Mucosa of rectum (tissue), 2 donors: ENCODE measurements around the gene MRPL14.

Experiments
- H3K27ac ChIP-seq, 2 donors: one replicate each; pipeline ENCODE4 v1.7.0; 2013; ENCODE audit warnings: inconsistent platforms in 2 of 2, low read depth in 2 of 2, low read length in 2 of 2
- H3K27me3 ChIP-seq, 2 donors: one replicate each; pipeline ENCODE4 v1.7.0; 2013; ENCODE audit warnings: low read length in 2 of 2; ENCODE audit not compliant: control insufficient read depth in 2 of 2, insufficient read depth in 2 of 2
- H3K36me3 ChIP-seq, 2 donors: one replicate each; pipeline ENCODE4 v1.7.0; 2013; ENCODE audit warnings: low read length in 2 of 2; ENCODE audit not compliant: control insufficient read depth in 2 of 2, insufficient read depth in 2 of 2
- H3K4me1 ChIP-seq, 2 donors: one replicate each; pipeline ENCODE4 v1.7.0; 2013; ENCODE audit warnings: low read length in 2 of 2, mild to moderate bottlenecking in 1 of 2; ENCODE audit not compliant: control insufficient read depth in 2 of 2, insufficient read depth in 2 of 2
- H3K4me3 ChIP-seq, 2 donors: one replicate each; pipeline ENCODE4 v1.7.0; 2013; ENCODE audit warnings: low read length in 2 of 2
- H3K9ac ChIP-seq, 2 donors: one replicate each; pipeline ENCODE4 v1.7.0; 2013; ENCODE audit warnings: low read length in 2 of 2, low read depth in 1 of 2, mild to moderate bottlenecking in 1 of 2
- H3K9me3 ChIP-seq, 2 donors: one replicate each; pipeline ENCODE4 v1.7.0; 2013; ENCODE audit warnings: low read length in 2 of 2; ENCODE audit not compliant: control insufficient read depth in 2 of 2
- donor health status: healthy.
- donor health status: Normal muscosa, but diverticular disease.

Gene MRPL14

DNA sequence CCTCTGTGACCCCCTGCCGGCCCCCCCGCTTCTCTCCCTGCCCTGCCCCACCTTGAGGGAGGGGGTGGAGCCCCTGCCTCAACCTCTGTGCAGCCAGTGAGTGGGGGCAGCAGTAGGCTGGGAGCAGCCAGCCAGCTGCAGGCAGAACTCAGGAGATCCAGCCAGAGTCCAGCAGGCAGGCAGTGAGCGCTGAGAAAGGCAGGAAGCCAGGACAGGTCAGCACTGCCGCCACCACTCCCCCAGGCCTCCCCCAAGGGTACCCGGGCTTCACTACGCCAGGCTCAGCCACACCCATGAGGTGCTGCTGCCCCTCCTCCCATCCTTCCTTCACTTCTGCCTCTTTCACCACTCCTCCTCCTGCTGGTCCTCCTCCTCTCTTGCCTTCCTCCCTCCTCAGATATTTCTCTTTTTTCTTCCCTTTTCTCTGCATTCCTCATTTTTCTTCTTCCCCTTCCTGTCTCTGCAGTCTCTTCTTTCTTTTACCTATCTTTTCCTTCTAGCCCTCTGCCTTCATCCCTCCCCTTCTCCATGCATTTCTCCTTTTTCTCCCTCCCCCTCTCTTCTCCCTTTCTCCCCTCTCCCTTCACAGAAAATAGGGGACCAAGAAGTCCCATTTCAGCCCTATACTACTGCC lies 11.6 kb upstream of the MRPL14 start:
- Histone ChIP-seq H3K4me3 (no peak overlapping the region), H3K27me3 (no peaks in the 10 kb centered on the region), H3K4me1 (peaks cover 0 to 6% of the 10 kb centered on the region in 2 donors), H3K36me3 (peaks cover 48 to 58% of the 10 kb centered on the region in 2 donors), H3K9ac (no peak overlapping the region), H3K9me3 (no peaks in the 10 kb centered on the region), H3K27ac (no peak overlapping the region)

DNA sequence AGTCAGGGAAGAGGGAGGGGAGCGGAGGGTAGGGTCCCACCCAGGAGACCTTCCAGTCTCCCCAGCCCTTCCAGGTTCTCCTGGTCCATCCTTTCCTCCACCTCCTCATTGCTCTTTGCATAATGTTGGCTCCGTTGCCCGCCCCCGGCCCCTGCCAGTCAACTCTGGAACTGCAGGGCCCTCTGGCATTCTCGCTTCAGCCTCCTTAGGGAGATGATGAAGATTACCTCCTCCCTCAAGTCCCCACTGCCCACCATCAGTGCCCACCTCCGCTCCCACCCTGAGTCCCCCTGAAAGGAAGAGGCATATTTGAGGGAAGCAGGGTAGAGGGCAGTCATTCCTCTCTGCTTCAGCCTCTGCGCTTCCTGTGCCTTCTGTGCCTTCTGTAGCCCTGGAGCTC lies 8.6 kb upstream of the MRPL14 start:
- no peaks in the 10 kb centered on the region for H3K27me3 ChIP-seq
- no peak overlapping the region for H3K4me3 ChIP-seq
- no peak overlapping the region for H3K27ac ChIP-seq
- H3K4me1 ChIP-seq = peaks cover 17 to 27% of the 10 kb centered on the region in 2 donors
- peaks cover 35 to 43% of the 10 kb centered on the region in 2 donors for H3K36me3 ChIP-seq
- H3K9ac ChIP-seq = no peak overlapping the region
- H3K9me3 ChIP-seq = no peaks in the 10 kb centered on the region

DNA sequence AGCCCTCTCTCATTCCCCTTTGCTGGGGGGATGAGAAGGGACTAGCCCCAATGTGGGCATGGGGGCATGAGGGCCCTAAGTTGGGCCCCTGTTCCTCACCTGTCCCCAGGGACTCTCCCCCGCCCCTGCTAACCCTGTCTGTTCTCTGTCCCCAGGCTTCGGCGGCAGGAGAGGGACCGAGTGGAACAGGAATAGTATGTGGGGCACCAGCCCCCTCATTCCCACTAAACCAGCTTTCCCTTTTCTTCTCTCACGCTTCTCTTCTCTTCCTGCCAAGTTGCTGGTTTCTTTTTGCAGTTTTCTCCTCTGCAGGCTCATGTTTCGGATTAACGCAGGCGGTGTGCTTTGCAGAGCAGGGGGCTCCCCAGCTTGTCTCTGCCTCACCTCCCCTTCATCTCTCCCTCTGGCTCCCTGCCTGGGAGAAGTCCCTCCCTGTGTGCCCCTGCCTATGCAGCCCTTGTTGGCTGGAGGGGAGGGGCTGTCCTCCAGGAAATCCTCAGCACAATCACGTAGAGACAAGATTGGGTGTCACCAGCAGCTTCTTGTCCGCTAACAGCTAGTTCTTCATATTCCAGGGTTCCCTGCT lies 8.0 kb upstream of the MRPL14 start:
- Histone ChIP-seq H3K4me3 (no peak overlapping the region), H3K27ac (no peak overlapping the region), H3K36me3 (peaks cover 29 to 38% of the 10 kb centered on the region in 2 donors), H3K9ac (no peak overlapping the region), H3K4me1 (peaks cover 17 to 27% of the 10 kb centered on the region in 2 donors), H3K9me3 (no peaks in the 10 kb centered on the region), H3K27me3 (no peaks in the 10 kb centered on the region)

DNA sequence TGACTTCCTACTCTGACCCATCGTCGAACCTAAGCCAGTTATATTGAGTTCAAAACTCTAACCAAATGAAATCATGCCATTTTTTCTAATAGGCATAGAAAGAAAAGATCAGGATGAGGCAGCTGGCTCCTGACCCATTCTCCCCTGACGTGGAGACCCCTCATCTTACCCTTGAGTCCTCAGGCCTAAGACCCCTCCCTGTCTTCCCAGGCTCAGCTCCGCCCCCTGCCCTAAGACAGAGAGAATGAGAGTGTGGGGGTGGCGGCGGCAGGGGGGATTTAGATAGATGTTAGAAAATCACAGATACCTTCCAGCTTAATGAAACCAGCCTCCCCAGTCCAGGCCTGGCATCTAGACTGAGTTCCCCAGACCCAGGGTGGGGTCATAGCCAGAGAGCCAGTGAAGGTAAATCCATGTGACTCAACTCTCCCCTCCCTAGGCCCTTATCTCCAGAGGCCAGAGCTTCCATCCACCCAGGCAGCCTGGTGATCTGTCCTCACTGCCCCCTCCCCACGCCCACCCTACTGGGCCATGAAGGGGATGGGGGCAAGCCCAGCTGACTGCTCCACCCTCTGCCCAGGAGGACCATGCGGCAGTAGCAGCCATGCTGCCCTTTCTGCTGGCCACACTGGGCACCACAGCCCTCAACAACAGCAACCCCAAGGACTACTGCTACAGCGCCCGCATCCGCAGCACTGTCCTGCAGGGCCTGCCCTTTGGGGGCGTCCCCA lies 6.9 kb upstream of the MRPL14 start:
- H3K9ac ChIP-seq = peak overlapping the region in 1 of 2 donors; percentile 15
- peak overlapping the region in 1 of 2 donors; percentile 26 for H3K4me3 ChIP-seq
- H3K36me3 ChIP-seq = peaks cover 18 to 28% of the 10 kb centered on the region in 2 donors
- peaks cover 17 to 27% of the 10 kb centered on the region in 2 donors for H3K4me1 ChIP-seq
- no peaks in the 10 kb centered on the region for H3K9me3 ChIP-seq
- H3K27ac ChIP-seq = peak overlapping the region; percentile 70 to 84
- H3K27me3 ChIP-seq = no peaks in the 10 kb centered on the region

DNA sequence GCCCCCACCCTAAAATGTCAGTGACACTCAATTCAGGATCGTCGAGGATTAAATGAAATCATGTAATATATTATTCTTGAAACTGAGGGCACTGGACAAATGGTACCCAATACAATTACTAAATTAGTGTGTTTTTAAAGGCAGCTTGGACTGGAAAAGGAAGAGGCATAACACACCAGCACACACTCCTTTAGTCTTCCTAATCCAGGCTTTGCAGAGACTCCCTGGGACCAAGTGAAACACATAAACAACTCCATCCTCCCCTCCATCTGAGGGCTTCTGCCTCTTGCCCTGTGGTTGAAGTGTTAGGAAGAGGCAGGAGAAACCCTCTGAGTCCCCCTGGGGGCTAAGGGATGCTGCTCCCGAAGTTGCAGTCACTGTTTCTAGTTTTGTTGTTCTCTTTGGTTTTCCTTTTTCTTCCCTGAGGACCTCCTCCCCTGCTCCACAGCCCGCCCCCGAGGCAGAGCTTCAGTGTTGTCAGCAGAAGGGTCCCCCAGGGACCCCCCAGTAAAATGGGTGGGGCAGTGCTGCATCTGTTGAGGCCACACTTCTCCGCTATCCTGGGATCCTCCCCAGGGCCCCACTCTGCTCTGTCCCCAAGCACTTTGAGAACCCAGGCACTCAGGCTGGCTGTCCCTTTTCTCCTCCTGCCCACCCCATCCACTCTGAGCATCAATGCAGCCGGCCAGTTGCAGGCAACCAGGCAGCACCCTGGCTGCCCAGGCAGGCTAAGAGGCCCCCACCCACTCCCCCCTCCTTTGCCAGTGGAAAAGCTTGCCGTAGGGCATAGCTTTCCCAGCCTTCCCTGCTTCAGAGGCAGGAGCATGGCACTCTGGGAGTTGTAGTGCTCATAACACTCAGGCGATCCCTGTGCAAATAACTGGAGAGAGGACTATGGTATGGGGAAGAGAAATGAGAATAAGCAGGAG lies 6.0 kb upstream of the MRPL14 start:
- H3K4me1 ChIP-seq = peaks cover 21 to 34% of the 10 kb centered on the region in 2 donors
- H3K27me3 ChIP-seq = no peaks in the 10 kb centered on the region
- no peaks in the 10 kb centered on the region for H3K9me3 ChIP-seq
- H3K36me3 ChIP-seq = peaks cover 18 to 23% of the 10 kb centered on the region in 2 donors
- H3K9ac ChIP-seq = peak overlapping the region in 1 of 2 donors; percentile 25
- H3K4me3 ChIP-seq = peak overlapping the region in 1 of 2 donors; percentile 26
- H3K27ac ChIP-seq = peak overlapping the region; percentile 84 to 88

DNA sequence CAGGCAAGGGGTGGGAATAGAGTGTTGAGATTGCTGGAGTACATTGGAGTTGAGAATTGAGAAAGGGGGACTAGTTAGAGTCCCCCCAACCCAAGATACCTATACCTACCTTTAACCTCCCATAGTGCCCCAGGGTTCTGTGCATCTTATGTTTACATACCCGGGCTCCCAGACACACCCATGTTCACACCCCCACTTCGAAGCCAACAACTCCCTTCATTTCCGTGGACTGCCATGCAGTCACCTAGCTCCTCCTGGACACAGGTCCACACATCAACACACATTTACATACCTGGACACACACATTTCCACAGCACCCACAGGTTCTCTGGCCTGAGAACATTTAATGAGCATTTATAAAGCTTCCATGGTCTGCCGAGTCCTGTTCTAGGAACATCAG lies 5.2 kb upstream of the MRPL14 start:
- Histone ChIP-seq H3K36me3 (peaks cover 18 to 23% of the 10 kb centered on the region in 2 donors), H3K4me1 (peaks cover 22 to 35% of the 10 kb centered on the region in 2 donors), H3K27ac (peak overlapping the region; percentile 84 to 88), H3K4me3 (peak overlapping the region; percentile 5 to 20), H3K9me3 (no peaks in the 10 kb centered on the region), H3K27me3 (no peaks in the 10 kb centered on the region), H3K9ac (peak overlapping the region in 1 of 2 donors; percentile 25)

DNA sequence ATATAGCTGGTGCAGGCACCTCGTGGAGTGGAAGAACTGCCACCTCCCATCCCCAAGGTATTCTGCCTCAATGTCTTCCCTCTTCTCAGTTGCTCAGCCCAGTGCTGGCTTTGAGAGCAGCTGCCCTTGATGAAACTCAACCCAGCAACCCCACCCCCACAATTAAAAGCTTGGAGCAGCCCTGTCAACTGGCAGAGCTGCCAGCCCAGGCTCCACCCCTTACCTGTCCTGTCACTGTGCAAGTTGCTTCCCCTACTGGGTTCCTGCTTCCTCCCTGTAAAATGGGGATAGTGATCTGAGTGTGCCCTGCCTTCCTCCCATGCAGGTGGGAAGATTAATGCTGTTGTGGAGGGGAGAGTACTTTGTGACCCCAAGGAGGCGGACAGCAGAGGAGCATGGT lies 4.6 kb upstream of the MRPL14 start:
- Histone ChIP-seq H3K27me3 (no peaks in the 10 kb centered on the region), H3K4me3 (peak overlapping the region; percentile 20 to 35), H3K27ac (peak overlapping the region; percentile 84 to 88), H3K9ac (peak overlapping the region in 1 of 2 donors; percentile 6), H3K4me1 (peaks cover 22 to 35% of the 10 kb centered on the region in 2 donors), H3K36me3 (peaks cover 13 to 18% of the 10 kb centered on the region in 2 donors), H3K9me3 (no peaks in the 10 kb centered on the region)

DNA sequence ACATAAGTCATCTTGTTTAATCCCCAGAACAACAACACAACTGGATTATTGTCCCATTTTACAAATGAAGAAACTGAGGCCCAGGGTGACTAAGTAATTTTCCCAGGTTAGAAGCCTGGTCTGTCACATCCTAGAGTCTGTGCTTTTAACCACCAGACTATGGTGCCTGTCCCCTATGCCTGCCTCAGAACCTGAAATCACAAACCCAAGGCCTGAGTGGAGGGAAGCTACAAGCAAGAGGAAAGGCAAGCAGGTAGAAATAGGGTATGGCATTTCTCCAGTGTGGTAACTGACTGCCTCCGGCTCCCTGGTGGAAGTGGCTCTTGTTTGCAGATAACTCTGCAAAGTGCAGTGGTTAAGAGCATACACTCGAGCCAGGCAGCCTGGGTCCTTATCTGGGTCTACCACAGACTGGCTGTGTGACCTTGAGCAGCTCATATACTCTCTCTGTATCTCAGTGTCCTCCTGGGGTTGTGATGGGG lies 2.6 kb upstream of the MRPL14 start:
- peaks cover 2 to 5% of the 10 kb centered on the region in 2 donors for H3K36me3 ChIP-seq
- no peak overlapping the region for H3K9ac ChIP-seq
- no peak overlapping the region for H3K4me3 ChIP-seq
- no peaks in the 10 kb centered on the region for H3K9me3 ChIP-seq
- H3K27ac ChIP-seq = no peak overlapping the region
- no peaks in the 10 kb centered on the region for H3K27me3 ChIP-seq
- H3K4me1 ChIP-seq = peaks cover 34 to 51% of the 10 kb centered on the region in 2 donors

DNA sequence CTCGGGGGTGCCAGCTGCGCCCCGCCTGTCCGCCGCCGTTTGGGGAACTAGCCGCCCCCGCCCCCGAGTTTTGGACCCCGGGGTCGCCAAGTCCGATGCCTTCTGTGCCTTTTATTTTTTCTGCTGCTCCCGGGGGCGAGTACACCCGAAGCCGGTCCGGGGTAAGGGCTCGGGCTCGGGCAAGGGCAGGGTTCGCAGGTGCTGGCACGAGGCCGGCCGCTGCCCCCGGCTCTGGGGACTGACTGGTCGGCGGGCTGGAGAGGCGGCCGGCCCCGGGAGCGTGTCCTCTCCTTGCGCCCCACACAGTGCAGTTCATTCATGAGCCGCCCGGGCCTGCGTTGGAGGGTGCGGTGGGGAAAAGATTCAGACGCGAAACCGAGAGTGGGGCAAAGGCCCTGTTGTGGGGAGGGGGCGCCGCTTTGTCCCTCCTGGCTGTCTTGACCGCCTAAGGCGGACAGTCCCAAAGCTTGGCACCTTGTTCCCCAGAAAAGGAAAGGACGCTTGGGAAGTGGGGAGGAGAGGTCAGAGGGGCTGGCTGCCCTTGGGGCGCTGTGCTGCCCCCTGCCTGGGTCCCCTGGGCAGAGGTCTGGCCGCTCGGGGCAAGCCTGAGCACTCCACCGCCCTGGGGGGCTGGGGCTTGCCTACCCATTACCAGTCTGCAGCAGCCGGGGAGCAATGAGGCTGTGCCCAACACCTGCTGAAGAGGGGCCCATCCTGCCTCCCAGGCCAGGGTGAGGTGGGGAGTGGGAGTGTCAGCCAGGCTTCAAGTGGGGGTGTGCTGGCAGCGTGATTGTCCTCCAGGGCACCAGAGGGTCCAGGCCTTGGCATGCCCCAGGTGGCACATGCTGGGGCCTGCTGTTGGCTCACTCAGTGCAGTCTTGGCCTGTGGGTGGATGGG lies 1.0 kb upstream of the MRPL14 start:
- Histone ChIP-seq H3K36me3 (no peaks in the 10 kb centered on the region), H3K4me1 (peaks cover 40 to 57% of the 10 kb centered on the region in 2 donors), H3K4me3 (peak overlapping the region; percentile 72 to 74), H3K9me3 (no peaks in the 10 kb centered on the region), H3K9ac (peak overlapping the region; percentile 56 to 86), H3K27ac (peak overlapping the region; percentile 56 to 71), H3K27me3 (no peaks in the 10 kb centered on the region)
